ENCODE measurements around the gene NEK4.

The NEK4 gene

DNA sequence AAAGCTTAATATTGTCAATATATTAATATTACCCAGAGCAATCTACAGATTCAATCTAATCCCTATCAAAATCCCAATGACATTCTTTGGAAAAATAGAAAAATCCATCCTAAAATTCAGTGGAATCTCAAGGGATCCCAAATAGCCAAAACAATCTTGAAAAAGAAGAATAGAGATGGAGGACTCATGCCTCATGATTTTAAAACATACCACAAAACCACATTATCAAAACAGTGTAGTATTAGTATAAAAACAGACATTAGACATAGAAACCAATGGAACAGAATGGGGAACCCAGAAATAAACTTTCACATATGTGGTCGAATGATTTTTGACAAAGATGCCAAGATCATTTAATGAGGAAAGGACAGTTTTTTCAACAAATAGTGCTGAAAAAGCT is 14.6 kb downstream of the NEK4 start:
- TF ChIP-seq, protein P1, sequence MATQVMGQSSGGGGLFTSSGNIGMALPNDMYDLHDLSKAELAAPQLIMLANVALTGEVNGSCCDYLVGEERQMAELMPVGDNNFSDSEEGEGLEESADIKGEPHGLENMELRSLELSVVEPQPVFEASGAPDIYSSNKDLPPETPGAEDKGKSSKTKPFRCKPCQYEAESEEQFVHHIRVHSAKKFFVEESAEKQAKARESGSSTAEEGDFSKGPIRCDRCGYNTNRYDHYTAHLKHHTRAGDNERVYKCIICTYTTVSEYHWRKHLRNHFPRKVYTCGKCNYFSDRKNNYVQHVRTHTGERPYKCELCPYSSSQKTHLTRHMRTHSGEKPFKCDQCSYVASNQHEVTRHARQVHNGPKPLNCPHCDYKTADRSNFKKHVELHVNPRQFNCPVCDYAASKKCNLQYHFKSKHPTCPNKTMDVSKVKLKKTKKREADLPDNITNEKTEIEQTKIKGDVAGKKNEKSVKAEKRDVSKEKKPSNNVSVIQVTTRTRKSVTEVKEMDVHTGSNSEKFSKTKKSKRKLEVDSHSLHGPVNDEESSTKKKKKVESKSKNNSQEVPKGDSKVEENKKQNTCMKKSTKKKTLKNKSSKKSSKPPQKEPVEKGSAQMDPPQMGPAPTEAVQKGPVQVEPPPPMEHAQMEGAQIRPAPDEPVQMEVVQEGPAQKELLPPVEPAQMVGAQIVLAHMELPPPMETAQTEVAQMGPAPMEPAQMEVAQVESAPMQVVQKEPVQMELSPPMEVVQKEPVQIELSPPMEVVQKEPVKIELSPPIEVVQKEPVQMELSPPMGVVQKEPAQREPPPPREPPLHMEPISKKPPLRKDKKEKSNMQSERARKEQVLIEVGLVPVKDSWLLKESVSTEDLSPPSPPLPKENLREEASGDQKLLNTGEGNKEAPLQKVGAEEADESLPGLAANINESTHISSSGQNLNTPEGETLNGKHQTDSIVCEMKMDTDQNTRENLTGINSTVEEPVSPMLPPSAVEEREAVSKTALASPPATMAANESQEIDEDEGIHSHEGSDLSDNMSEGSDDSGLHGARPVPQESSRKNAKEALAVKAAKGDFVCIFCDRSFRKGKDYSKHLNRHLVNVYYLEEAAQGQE (IDR thresholded peaks at IDR 0.05; ENCODE audit: insufficient replicate concordance, low read depth) = no peak
- TF ChIP-seq POLR2AphosphoS5 (IDR thresholded peaks at IDR 0.05; ENCODE audit: low read depth) (no peak), SPI1 (IDR thresholded peaks at IDR 0.05; ENCODE audit: borderline replicate concordance, low read depth) (no peak), GABPA (IDR thresholded peaks at IDR 0.05; ENCODE audit: low read depth) (no peak)
- TF ChIP-seq, protein P2, sequence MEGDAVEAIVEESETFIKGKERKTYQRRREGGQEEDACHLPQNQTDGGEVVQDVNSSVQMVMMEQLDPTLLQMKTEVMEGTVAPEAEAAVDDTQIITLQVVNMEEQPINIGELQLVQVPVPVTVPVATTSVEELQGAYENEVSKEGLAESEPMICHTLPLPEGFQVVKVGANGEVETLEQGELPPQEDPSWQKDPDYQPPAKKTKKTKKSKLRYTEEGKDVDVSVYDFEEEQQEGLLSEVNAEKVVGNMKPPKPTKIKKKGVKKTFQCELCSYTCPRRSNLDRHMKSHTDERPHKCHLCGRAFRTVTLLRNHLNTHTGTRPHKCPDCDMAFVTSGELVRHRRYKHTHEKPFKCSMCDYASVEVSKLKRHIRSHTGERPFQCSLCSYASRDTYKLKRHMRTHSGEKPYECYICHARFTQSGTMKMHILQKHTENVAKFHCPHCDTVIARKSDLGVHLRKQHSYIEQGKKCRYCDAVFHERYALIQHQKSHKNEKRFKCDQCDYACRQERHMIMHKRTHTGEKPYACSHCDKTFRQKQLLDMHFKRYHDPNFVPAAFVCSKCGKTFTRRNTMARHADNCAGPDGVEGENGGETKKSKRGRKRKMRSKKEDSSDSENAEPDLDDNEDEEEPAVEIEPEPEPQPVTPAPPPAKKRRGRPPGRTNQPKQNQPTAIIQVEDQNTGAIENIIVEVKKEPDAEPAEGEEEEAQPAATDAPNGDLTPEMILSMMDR (IDR thresholded peaks at IDR 0.05; ENCODE audit: insufficient read depth, low read length) = no peak
- Histone ChIP-seq H3K27ac (replicated peaks) (no peak overlapping the region), H3K27me3 (ENCODE audit: insufficient read depth, poor library complexity, severe bottlenecking) (no peaks in the 10 kb centered on the region), H3K4me3 (replicated peaks; ENCODE audit: insufficient read depth, low read length) (no peak overlapping the region)
- DNase-seq (ENCODE audit: low read depth in 1 of 2, low spot score in 1 of 2) = no peak

DNA sequence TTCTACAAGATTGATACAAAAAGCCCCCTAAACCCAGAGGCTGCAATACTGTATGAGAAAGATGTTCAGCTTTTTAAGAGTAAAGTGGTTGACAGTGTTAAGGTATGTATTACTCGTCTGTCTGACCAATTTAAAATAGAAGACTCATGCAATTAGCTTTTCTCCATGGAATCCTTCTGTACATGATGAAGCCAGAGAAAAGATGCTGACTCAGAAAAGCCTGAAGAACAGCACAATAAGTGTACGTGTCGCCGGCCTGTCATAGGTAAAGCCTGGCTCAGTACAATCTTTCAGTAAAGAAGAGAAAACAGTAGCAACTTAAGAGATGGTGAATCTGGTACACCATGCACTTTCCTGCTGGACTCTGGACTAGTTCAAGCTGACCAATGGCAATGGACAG is 16.4 kb downstream of the NEK4 start:
- Histone ChIP-seq H3K4me3 (replicated peaks; ENCODE audit: insufficient read depth, low read length) (no peak overlapping the region), H3K27me3 (ENCODE audit: insufficient read depth, poor library complexity, severe bottlenecking) (no peaks in the 10 kb centered on the region), H3K27ac (replicated peaks) (no peak overlapping the region)
- DNase-seq (ENCODE audit: low read depth in 1 of 2, low spot score in 1 of 2) = no peak
- no peak for TF ChIP-seq SPI1 (IDR thresholded peaks at IDR 0.05; ENCODE audit: borderline replicate concordance, low read depth)
- TF ChIP-seq, protein P2 (IDR thresholded peaks at IDR 0.05; ENCODE audit: insufficient read depth, low read length) = no peak
- TF ChIP-seq, protein P1 (IDR thresholded peaks at IDR 0.05; ENCODE audit: insufficient replicate concordance, low read depth) = no peak
- no peak for TF ChIP-seq POLR2AphosphoS5 (IDR thresholded peaks at IDR 0.05; ENCODE audit: low read depth)
- no peak for TF ChIP-seq GABPA (IDR thresholded peaks at IDR 0.05; ENCODE audit: low read depth)

DNA sequence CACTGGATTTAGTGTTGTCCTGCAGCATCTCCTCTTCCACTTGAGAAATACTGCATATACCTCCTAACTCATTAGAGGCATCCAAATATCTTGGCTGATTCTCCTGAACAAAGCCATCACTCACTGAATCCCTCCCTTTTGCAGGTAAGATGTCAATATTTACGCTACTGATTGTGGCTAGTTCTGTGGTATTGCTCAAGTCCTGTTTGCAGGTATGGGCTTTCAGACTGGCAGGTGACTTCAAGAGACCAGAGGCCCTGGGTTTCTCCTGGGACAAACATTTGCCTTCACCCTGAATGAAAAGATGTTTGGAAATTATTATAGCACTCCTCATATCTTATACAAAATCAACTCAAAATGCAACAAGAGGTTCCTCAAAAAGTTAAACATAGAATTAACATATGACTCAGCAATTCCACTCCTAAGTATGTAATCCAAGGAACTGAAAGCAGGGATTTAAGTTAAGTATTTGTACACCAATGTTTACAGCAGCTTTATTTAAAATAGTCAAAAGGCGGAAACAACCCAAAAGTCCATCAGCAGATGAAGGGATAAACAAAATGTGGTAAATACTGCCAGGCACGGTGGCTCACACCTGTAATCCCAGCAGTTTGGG is 18.6 kb downstream of the NEK4 start:
- no peak for DNase-seq (ENCODE audit: low read depth in 1 of 2, low spot score in 1 of 2)
- H3K27ac ChIP-seq (replicated peaks) = no peak overlapping the region
- no peak for TF ChIP-seq POLR2AphosphoS5 (IDR thresholded peaks at IDR 0.05; ENCODE audit: low read depth)
- no peak for TF ChIP-seq GABPA (IDR thresholded peaks at IDR 0.05; ENCODE audit: low read depth)
- no peak for TF ChIP-seq SPI1 (IDR thresholded peaks at IDR 0.05; ENCODE audit: borderline replicate concordance, low read depth)

DNA sequence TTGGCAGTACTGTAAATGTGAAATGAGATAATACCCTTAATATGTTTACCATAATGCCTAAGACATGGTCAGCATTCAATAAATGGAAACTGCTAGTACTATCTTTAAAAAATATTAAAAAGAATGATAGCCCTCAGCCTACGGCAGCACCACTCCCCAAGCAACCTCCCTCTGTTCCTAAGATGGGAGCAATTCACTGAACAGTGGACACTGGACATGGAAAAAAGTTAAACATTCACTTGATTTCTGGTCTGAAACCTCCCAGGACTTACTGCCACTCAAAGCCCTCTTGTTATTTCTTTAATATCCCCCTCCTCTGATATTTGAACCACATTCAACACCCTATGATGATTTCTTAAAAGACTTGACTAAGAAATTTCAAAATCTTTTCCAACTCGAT is 27.0 kb downstream of the NEK4 start:
- DNase-seq (ENCODE audit: low read depth in 1 of 2, low spot score in 1 of 2) = no peak
- Histone ChIP-seq H3K27me3 (ENCODE audit: insufficient read depth, poor library complexity, severe bottlenecking) (no peaks in the 10 kb centered on the region), H3K4me3 (replicated peaks; ENCODE audit: insufficient read depth, low read length) (no peak overlapping the region), H3K27ac (replicated peaks) (no peak overlapping the region)
- TF ChIP-seq, protein P2 (IDR thresholded peaks at IDR 0.05; ENCODE audit: insufficient read depth, low read length) = no peak
- TF ChIP-seq GABPA (IDR thresholded peaks at IDR 0.05; ENCODE audit: low read depth) = no peak
- TF ChIP-seq, protein P1 (IDR thresholded peaks at IDR 0.05; ENCODE audit: insufficient replicate concordance, low read depth) = no peak
- TF ChIP-seq POLR2AphosphoS5 (IDR thresholded peaks at IDR 0.05; ENCODE audit: low read depth) = no peak
- TF ChIP-seq SPI1 (IDR thresholded peaks at IDR 0.05; ENCODE audit: borderline replicate concordance, low read depth) = no peak

More for the DNA sequence above, 18.6 kb downstream of the NEK4 start:
- Histone ChIP-seq H3K4me3 (replicated peaks; ENCODE audit: insufficient read depth, low read length) (no peak overlapping the region), H3K27me3 (ENCODE audit: insufficient read depth, poor library complexity, severe bottlenecking) (no peaks in the 10 kb centered on the region)

Measured in HL-60 (cell line).